Endothelial cell of umbilical vein (primary cell): ENCODE measurements around the gene SLC9A2. TPM values are rescaled to one million over a fixed set of nuclear protein-coding genes. Genes with fewer than 3 reads are reported as not detected.

ENCODE experiments used
- BruUV-seq: library from RNA; stranded (reverse); fragments of 400-500 nt; replicated peaks from 2 replicates; lab custom pipeline; 2021; lab: Mats Ljungman, UMichigan
- CTCF ChIA-PET: fragments of 300-600, 350-600 bp; sonication (Branson Sonifier 250); formaldehyde crosslinking; loops from one replicate; lab custom pipeline; 2021; ENCODE audit warnings: antibody characterized with exemption, inconsistent platforms; lab: Charles Lee
- POLR2A ChIA-PET: fragments of 300-600, 350-600 bp; sonication (Branson Sonifier 250); formaldehyde crosslinking; loops from one replicate; lab custom pipeline; 2021; ENCODE audit warnings: antibody characterized with exemption, inconsistent platforms; lab: Charles Lee
- DNase-seq: peaks from one replicate; pipeline ENCODE4 v3.0.0-alpha.2; 2011; ENCODE audit warnings: low read depth, low spot score
- FAIRE-seq: peaks from 2 replicates; lab custom pipeline; 2011; peaks lifted over from hg19 to GRCh38; lab: Jason Lieb, UNC
- H2AFZ ChIP-seq: 2 replicates; pipeline ENCODE4 v1.6.0; 2012; ENCODE audit warnings: low read depth, low read length, control low read depth, inconsistent platforms
- H3K27ac ChIP-seq: 2 replicates; pipeline ENCODE4 v1.5.1; 2011; ENCODE audit warnings: low read depth, mild to moderate bottlenecking, control low read depth, low read length, moderate library complexity; ENCODE audit not compliant: insufficient read depth
- H3K27me3 ChIP-seq, 2 experiments: 2 replicates each; pipeline versions ENCODE4 v1.6.0 to v1.6.1; 2011; ENCODE audit warnings: low read length in 2 of 2, mixed read lengths in 1 of 2; ENCODE audit not compliant: control insufficient read depth in 2 of 2, insufficient read depth in 2 of 2
- H3K36me3 ChIP-seq, 2 experiments: 2 replicates in 1 of 2; 3 replicates in 1 of 2; pipeline ENCODE4 v1.5.1; 2011; ENCODE audit warnings: low read length in 2 of 2, mild to moderate bottlenecking in 1 of 2, moderate library complexity in 1 of 2; ENCODE audit not compliant: control insufficient read depth in 2 of 2, insufficient read depth in 2 of 2; ENCODE audit errors: extremely low read depth in 1 of 2
- H3K4me1 ChIP-seq: 3 replicates; pipeline ENCODE4 v1.5.1; 2011; ENCODE audit warnings: mild to moderate bottlenecking, low read length; ENCODE audit not compliant: control insufficient read depth, insufficient read depth; ENCODE audit errors: extremely low read depth
- H3K4me2 ChIP-seq: 2 replicates; pipeline ENCODE4 v1.6.1; 2011; ENCODE audit warnings: low read length, control low read depth, mixed read lengths; ENCODE audit not compliant: insufficient read depth
- H3K4me3 ChIP-seq, 3 experiments: fragments of 200-600 bp in 1 of 3; sonication (generic), shearing (Covaris generic) in 1 of 3; replicated peaks in 1 of 3; 2 replicates each; pipeline ENCODE4 v1.5.1; 2011 to 2016; ENCODE audit warnings: control low read depth in 3 of 3, low read length in 3 of 3, mild to moderate bottlenecking in 2 of 3, inconsistent platforms in 1 of 3, low read depth in 1 of 3, moderate library complexity in 1 of 3; ENCODE audit not compliant: insufficient read depth in 1 of 3
- H3K79me2 ChIP-seq: 2 replicates; pipeline ENCODE4 v1.6.0; 2012; ENCODE audit warnings: low read length, inconsistent platforms; ENCODE audit not compliant: control insufficient read depth, insufficient read depth
- H3K9ac ChIP-seq: replicated peaks from 2 replicates; pipeline ENCODE3; 2011; ENCODE audit warnings: low read length, control low read depth; ENCODE audit not compliant: insufficient read depth; ENCODE audit errors: extremely low read depth
- H3K9me1 ChIP-seq: replicated peaks from 3 replicates; pipeline ENCODE4 v1.6.0; 2011; ENCODE audit warnings: mild to moderate bottlenecking, low read length; ENCODE audit not compliant: control insufficient read depth, insufficient read depth; ENCODE audit errors: extremely low read depth
- H3K9me3 ChIP-seq: replicated peaks from 2 replicates; pipeline ENCODE4 v1.5.1; 2012; ENCODE audit warnings: low read length, inconsistent platforms; ENCODE audit not compliant: control insufficient read depth, insufficient read depth
- H4K20me1 ChIP-seq: replicated peaks from 2 replicates; pipeline ENCODE3; 2011; ENCODE audit warnings: mild to moderate bottlenecking, low read length; ENCODE audit not compliant: control insufficient read depth, insufficient read depth; ENCODE audit errors: extremely low read depth
- CTCF ChIP-seq, 2 donors: IDR thresholded peaks; 1 replicate in 1 of 2; 2 replicates in 1 of 2; pipeline ENCODE4 v1.5.1; 2011; ENCODE audit warnings: low read length in 2 of 2, mild to moderate bottlenecking in 2 of 2, moderate library complexity in 2 of 2, control low read depth in 1 of 2, inconsistent platforms in 1 of 2, low read depth in 1 of 2; ENCODE audit not compliant: insufficient read depth in 1 of 2; ENCODE audit errors: extremely low read depth in 1 of 2
- EZH2 ChIP-seq: IDR thresholded peaks from 2 replicates; pipeline ENCODE4 v1.6.1; 2012; ENCODE audit warnings: borderline replicate concordance, low read depth, mild to moderate bottlenecking, moderate library complexity, low read length, inconsistent platforms; ENCODE audit not compliant: severe bottlenecking
- FOS ChIP-seq: IDR thresholded peaks from 2 replicates; pipeline ENCODE4 v1.6.1; 2011; ENCODE audit warnings: mild to moderate bottlenecking, low read length, moderate library complexity, borderline replicate concordance; ENCODE audit not compliant: insufficient read depth
- GATA2 ChIP-seq: IDR thresholded peaks from 2 replicates; pipeline ENCODE4 v1.7.0; 2011; ENCODE audit warnings: low read depth, mild to moderate bottlenecking, moderate library complexity, mixed read lengths, low read length; ENCODE audit not compliant: insufficient read length, insufficient read depth
- JUN ChIP-seq: IDR thresholded peaks from 2 replicates; pipeline ENCODE4 v1.6.1; 2011; ENCODE audit warnings: borderline replicate concordance, low read depth; ENCODE audit not compliant: insufficient read length, insufficient read depth
- MAX ChIP-seq: IDR thresholded peaks from 2 replicates; pipeline ENCODE4 v1.6.1; 2011; ENCODE audit not compliant: insufficient read depth, insufficient read length
- MYC ChIP-seq: IDR thresholded peaks from one replicate; pipeline ENCODE4 v1.6.1; 2011; ENCODE audit warnings: mild to moderate bottlenecking, low read depth, low read length
- POLR2A ChIP-seq: IDR thresholded peaks from 2 replicates; pipeline ENCODE4 v1.6.1; 2012; ENCODE audit warnings: low read depth, mild to moderate bottlenecking, control low read depth, low read length
- POLR2AphosphoS5 ChIP-seq: IDR thresholded peaks from 2 replicates; pipeline ENCODE4 v1.6.1; 2012; ENCODE audit warnings: low read depth, mild to moderate bottlenecking, control low read depth, low read length, moderate library complexity; ENCODE audit not compliant: insufficient read depth
- dilution Hi-C: fragments of 300-500 bp; cut with MboI; formaldehyde crosslinking; loops from one replicate; pipeline ENCODE4 v1.15.0; 2019; ENCODE audit warnings: low sequenced_read_pairs; ENCODE audit not compliant: extremely low pct_ligation_motif_present
- intact Hi-C: fragments of 100-400 bp; cut with micrococcal nuclease; formaldehyde crosslinking; loops from one replicate; pipeline ENCODE4 v1.10.0; 2022
- polyA plus RNA-seq, 4 experiments: library from polyadenylated mRNA; depleted of rRNA in 3 of 4; stranded (reverse) in 3 of 4; unstranded in 1 of 4; fragments of >200 nt; gene quantifications; 2 replicates each; pipeline versions ENCODE4 v1.2.1 to v1.2.3, GENCODE V29; 2011 to 2012; ENCODE audit warnings: missing spikeins in 1 of 4
- total RNA-seq: library from RNA; stranded (reverse); gene quantifications from 2 replicates; pipeline ENCODE4 v1.2.3, GENCODE V29; 2021

The SLC9A2 gene
- total and polyA plus RNA-seq, 2 donors (not counting 3 experiments of a cell fraction or from before 2014, with no cell fraction given), result 0.03 TPM; not detected in 1

GRCh38 chr2:102660574-102660973 is 41.2 kb downstream of the SLC9A2 start:
- POLR2A ChIA-PET, result no interaction called here
- Histone ChIP-seq H3K4me2 (no peak overlapping the region), H3K27ac (no peak overlapping the region), H3K9me3 (no peaks in the 10 kb centered on the region), H3K9me1 (no peaks in the 10 kb centered on the region), H3K36me3 (no peaks in the 10 kb centered on the region), H3K4me3 (no peak overlapping the region), H3K4me1 (no peaks in the 10 kb centered on the region), H3K27me3 (peaks cover 0 to 1% of the 10 kb centered on the region in 2 experiments), H4K20me1 (no peaks in the 10 kb centered on the region), H3K9ac (no peak overlapping the region), H2AFZ (no peak overlapping the region), H3K79me2 (no peaks in the 10 kb centered on the region)
- CTCF ChIA-PET, result no interaction called here
- BruUV-seq, result no TSS peak
- TF ChIP-seq MYC, result no peak
- no peak for TF ChIP-seq POLR2A
- TF ChIP-seq FOS, result no peak
- TF ChIP-seq GATA2, result no peak
- TF ChIP-seq CTCF (IDR thresholded peaks at IDR 0.05; ENCODE audit: extremely low read depth in 1 of 2, insufficient read depth in 1 of 2, low read depth in 1 of 2, low read length in 2 of 2), result no peak
- no peak for TF ChIP-seq EZH2
- intact Hi-C loops (no loop called here), dilution Hi-C loops (no loop called here)
- DNase-seq (no peak), FAIRE-seq (no peak)

GRCh38 chr2:102661846-102662245 is 42.5 kb downstream of the SLC9A2 start:
- no peak overlapping the region for H2AFZ ChIP-seq
- FAIRE-seq (no peak), DNase-seq (no peak)
- intact Hi-C loops, result no loop called here
- no peak overlapping the region for H3K27ac ChIP-seq
- no peaks in the 10 kb centered on the region for H3K79me2 ChIP-seq
- no peaks in the 10 kb centered on the region for H3K36me3 ChIP-seq
- no peaks in the 10 kb centered on the region for H3K9me3 ChIP-seq
- TF ChIP-seq FOS, result no peak
- TF ChIP-seq POLR2AphosphoS5, result no peak
- no peak for TF ChIP-seq MAX
- no peak for TF ChIP-seq JUN
- no peak for TF ChIP-seq CTCF (IDR thresholded peaks at IDR 0.05; ENCODE audit: extremely low read depth in 1 of 2, insufficient read depth in 1 of 2, low read depth in 1 of 2, low read length in 2 of 2)
- TF ChIP-seq POLR2A, result no peak
- TF ChIP-seq EZH2, result no peak
- TF ChIP-seq GATA2, result no peak
- no peak for TF ChIP-seq MYC
- no peaks in the 10 kb centered on the region for H3K9me1 ChIP-seq
- H4K20me1 ChIP-seq, result no peaks in the 10 kb centered on the region
- no peak overlapping the region for H3K9ac ChIP-seq
- BruUV-seq, result no TSS peak
- ChIA-PET POLR2A (no interaction called here), CTCF (interaction anchor here (2.0 kb wide), 1 partner anchor 17 kb away, joined by 5 read pairs; no protein-coding TSS in a partner anchor)
- peaks cover 0 to 1% of the 10 kb centered on the region in 2 experiments for H3K27me3 ChIP-seq
- H3K4me1 ChIP-seq, result no peaks in the 10 kb centered on the region
- H3K4me2 ChIP-seq, result no peak overlapping the region
- dilution Hi-C loops, result no loop called here
- H3K4me3 ChIP-seq, result no peak overlapping the region
